Left ventricle myocardium superior (tissue), 1 donor: ENCODE results near the gene GAST. TPM values are rescaled to one million over a fixed set of nuclear protein-coding genes. Genes with fewer than 3 reads are reported as not detected.

ENCODE experiments used
- ATAC-seq: fragments of 200-7000 bp; cut with Tn5 transposase; one replicate; pipeline ENCODE4 v1.9.1; 2020; ENCODE audit warnings: mild to moderate bottlenecking, moderate library complexity
- DNase-seq: peaks from one replicate; pipeline ENCODE4 v3.0.0-alpha.2; 2020
- intact Hi-C: fragments of 100-400 bp; cut with micrococcal nuclease; formaldehyde crosslinking; loops from one replicate; pipeline ENCODE4 v1.11.0; 2022
- total RNA-seq: library from RNA; stranded (reverse); fragmentation: NEBNext Ultra II Directional; extraction: Animal tissue kit (Norgen Biotek cat#: 25700); gene quantifications from one replicate; pipeline ENCODE4 v1.2.1, GENCODE V29; 2021
- donor health status: DM: no; HTN: yes; CAD: no; lungs with severe emphysema.

GAST gene
- total RNA-seq, 1 donor from 2014 or later, result not detected

DNA sequence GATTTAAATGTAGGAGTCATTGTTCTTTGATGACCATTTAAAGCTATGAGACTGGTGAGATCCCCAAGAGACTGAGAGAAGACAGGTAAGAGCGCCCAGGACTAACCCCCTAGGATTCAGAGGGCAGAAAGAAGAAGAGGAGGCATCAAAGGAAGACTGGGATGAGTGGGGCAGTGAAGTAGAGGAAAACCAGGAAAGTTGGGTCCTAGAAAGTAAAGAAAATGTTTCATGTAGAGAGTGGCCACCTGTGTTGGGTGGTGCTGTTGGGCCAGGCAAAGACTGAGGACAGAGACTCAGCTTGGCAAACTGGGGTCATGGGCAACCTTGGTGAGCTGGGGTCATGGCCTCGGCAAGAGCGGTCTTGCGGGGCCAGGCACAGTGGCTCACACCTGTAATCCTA lies 23.6 kb downstream of the GAST start:
- intact Hi-C loops, result no loop called here
- ATAC-seq (no peak), DNase-seq (no peak)

DNA sequence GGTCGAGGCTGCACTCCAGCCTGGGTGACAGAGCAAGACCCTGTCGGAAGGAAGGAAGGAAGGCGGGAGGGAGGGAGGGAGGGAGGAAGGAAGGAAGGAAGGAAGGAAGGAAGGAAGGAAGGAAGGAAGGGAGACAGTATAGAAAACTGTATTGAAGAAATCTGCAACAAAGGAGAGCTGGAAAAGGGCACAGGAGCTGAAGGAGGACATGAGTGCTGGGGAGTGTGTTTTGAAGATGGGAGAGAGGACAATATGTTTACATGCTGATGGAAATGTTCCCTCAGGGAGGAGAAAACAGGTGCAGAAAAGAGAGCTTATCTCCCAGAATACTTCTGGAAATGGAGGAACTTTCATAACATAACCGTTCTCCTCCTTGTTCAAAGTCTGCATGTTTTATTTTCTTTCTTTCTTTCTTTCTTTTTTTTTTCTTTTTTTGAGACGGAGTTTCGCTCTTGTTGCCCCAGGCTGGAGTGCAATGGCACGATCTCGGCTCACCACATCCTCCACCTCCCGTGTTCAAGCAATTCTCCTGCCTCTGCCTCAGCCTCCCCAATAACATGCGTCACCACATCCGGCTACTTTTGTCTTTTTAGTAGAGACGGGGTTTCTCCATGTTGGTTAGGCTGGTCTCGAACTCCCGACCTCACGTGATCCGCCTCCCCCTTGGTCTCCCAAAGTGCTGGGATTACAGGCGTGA lies 25.0 kb downstream of the GAST start:
- DNase-seq (no peak), ATAC-seq (no peak)
- intact Hi-C loops, result no loop called here

DNA sequence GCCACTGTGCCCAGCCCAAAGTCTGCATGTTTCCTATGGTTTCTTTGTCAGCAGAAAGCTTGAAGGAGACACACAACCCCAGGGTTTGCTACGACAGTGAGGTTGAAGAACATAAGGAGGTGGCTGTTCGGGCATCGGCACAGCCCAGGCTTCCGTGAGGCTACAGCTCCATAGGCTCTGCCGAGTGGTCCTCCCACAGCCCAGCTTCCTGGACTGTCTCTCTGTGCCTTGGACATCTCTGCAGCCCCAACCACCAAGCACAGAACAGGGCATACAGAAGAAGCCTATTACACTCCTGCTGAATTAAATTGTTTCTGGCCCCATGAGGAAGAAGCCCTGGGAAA lies 25.5 kb downstream of the GAST start:
- ATAC-seq, result peak; percentile 5
- no peak for DNase-seq
- intact Hi-C loops, result loop anchor here (2.0 kb wide), 1 partner anchor 63 kb away; no protein-coding TSS in a partner anchor

DNA sequence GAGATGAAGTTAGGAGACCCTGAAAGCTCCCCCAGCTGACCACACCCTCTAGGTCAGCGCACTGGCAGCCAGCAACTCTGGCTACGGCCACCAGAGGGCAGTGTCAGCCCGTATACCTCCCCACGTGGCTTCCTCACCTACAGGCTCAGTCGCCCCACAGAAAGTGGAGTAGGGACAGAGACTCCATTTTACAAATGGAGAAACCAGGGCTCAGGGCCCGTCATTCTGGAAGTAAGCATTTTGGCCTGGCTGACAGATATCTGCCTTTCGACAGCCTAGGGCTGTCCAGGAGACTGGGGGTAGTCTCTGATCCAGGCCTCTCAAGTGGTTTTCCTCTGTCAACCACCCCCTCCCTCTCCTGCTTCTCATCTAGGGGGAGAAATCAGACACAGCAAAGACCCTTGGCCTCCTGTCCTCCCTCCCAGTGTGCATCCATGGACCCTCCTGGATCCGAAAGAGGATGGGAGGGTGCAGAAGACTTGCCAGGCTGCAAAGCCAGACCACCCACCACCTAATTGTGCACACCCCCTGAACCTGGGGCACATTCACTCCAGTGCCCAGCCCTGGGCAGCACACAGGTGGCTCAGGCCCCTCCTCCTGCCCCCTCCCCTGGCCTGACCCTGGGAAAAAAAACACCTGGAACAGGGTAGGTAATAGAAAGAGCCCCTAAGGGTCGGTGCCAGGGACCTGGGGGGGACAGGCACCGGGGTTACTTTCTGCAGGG lies 26.1 kb downstream of the GAST start:
- DNase-seq (peak; percentile 88), ATAC-seq (peak; percentile 87)
- intact Hi-C loops, result loop anchor here (2.0 kb wide), 1 partner anchor 63 kb away; no protein-coding TSS in a partner anchor

DNA sequence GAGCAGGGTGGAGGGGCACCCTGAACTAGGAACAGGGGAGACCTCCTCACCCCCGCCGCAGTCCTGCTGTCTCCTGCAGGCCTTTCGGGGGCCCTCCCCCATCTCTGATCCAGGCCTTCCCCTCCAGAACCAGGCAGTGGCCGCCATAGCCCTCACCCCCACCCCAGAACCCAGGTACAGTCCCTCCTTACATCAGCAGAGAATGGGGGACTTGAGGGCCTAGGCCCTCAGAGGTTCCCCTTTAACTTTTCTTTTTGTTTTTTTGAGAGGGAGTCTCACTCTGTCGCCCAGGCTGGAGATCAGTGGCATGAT lies 26.6 kb downstream of the GAST start:
- DNase-seq (no peak), ATAC-seq (no peak)
- intact Hi-C loops, result loop anchor here (2.0 kb wide), 1 partner anchor 62 kb away; no protein-coding TSS in a partner anchor

DNA sequence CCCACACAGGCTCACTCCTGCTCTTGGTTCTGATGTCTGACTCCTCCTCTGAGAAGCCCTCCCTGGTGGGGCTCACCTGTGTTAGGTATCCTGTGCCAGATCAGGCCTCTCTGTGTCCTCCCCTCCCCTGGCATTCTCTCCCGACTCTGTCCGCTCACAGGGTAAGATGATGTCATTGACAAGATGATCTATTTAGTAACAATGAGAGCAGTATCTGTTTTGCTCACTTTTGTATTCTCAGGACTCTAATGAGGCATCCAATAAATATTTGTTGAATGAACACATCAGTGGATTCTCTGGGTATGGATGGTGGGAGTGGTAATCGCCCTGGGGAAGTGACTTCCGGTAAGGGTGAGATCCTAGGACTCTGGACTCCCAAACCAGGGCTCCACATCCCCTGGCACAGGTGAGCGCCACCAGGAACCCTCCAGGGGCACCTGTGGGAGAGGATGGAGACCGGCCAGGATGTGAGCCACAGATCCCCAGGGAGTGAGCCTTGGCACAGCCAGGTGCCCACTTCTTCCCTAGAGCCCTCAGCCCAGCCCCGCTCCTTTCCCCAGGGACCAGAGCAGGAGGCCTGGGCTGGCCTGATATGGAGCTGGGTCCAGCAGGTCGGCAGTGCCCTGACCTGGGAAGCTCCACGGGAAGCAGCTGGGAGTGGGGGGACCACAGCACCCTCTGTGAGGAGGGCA lies 27.7 kb downstream of the GAST start:
- DNase-seq (no peak), ATAC-seq (no peak)
- intact Hi-C loops, result loop anchor here (2.0 kb wide), 1 partner anchor 61 kb away; no protein-coding TSS in a partner anchor

DNA sequence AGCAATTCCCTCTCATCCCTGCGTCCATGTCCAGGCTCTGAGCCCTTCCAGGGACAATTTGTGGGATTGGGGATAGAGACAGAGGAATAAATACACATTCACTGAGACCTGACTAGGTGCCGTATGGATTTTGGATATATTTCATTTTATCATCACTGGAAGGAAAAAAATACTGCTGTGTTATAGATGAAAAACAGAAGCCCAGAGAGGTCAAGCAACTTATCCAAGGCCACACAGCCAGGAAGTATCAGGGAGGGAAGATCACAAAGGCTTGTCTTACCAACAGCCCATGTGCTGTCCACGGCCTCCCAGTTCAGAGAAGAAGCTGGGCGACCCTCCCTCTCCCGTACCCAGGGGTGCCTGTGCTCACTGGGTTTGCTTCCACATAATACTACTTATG lies 28.4 kb downstream of the GAST start:
- DNase-seq (no peak), ATAC-seq (no peak)
- intact Hi-C loops, result no loop called here

DNA sequence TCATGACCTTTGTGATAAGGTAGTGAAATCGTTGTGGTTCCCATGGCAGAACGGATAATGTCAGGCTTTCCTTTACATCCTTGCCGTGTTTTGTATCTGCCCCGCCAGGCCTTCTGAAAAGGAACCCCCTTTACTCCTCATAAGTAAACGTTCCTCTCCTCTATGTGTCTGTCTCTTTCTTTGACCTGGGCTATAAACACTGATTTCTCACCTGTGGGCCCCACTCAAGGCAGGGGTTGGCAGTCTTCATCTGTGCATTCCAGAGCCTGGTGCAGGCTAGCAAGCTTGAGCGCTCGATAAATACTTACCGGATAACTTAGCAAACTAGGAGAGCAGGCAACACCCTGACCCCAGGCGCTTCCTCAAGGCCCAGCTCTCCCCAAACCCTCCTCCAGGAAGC lies 29.6 kb downstream of the GAST start:
- no peak for ATAC-seq
- intact Hi-C loops, result no loop called here
- no peak for DNase-seq

DNA sequence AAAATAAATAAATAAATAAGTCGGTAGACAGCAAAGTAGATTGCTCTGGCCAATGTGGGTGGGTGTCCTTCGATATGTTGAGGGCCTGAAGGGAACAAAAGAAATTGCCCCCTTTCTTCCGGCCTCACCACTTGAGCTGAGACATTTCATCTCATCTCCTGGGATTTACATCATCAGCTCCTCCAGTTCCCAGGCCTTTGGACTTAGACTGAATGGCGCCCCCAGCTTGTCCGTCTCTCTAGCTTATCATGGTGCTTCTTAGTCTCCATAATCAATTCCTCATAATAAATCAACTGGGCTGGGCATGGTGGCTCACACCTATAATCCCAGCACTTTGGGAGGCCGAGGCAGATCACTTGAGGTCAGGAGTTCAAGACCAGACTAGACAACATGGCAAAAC lies 36.1 kb downstream of the GAST start:
- intact Hi-C loops, result no loop called here
- ATAC-seq, result no peak
- no peak for DNase-seq

DNA sequence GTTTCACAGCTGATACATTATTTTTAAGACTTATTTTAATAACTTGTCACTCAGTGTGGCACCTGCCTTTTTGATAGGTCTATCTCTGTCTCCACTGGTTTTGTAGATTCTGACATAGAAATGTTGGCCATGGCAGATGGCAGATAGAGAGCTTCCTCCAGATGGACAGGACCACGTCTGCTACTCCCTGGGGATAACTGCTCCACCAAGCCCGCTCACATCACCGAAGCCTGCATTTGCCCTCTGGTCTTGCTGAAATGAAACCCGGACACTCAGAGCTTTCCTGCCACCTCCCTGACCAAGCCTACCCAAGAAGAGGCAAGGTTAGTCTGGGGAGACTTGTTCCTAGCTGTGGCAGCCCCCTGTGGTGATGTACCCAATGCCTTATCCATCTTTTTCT lies 38.7 kb downstream of the GAST start:
- ATAC-seq (no peak), DNase-seq (no peak)
- intact Hi-C loops, result no loop called here

DNA sequence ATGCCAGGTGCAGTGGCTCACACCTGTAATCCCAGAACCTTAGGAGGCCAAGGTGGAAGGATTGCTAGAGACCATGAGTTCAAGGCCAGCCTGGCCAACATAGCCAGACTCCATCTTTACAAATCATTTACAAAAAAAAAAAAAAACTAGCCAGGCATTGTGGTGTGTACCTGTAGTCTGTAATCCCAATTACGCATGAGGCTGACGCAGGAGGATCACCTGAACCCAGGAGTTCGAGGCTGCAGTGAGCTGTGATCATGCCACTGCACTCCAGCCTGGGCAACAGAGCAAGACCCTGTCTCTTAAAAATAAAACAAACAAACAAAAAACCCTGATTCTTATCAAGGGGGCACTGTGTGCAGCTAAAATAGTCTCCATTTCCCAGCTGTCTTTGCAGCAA lies 39.2 kb downstream of the GAST start:
- DNase-seq (no peak), ATAC-seq (no peak)
- intact Hi-C loops, result no loop called here

DNA sequence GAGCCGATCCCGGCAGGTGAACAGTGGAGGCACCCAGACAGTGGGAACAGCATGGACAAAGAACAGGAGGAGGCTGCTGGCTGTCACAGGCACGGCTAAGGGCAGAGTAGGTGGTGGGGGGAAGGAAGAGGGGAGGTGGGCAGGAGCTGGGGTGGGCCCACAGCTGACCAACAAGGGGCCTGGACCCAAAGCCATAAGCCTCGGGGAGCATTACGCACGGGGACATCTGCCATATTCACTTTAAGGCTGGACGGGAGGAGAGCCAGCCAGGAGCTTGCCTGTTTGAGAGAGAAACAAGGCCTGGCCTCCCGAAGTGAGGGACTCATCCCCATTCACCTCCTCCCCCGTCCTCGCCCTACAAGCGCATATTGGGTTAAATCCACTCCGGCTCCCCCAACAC lies 41.9 kb downstream of the GAST start:
- ATAC-seq (peak; percentile 5), DNase-seq (no peak)
- intact Hi-C loops, result no loop called here

DNA sequence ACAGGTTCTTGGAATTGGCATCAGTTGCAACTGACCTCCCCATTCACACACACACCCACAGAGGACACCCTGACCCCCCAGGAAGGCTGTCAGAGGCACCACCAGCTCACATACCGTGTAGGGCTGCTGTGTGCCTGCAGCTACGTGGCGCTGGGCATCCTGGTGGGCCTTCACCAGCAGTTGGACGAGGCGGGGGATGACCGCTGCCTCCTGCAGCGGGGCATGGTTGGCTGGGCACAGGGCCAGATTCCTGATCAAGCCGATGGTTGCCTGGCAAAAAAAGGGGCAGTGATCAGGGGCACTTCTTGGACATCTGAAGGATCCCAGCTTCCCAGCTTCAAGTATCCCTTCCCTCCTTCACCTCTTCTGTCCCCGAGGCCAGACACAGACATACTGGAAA lies 46.5 kb downstream of the GAST start:
- DNase-seq (no peak), ATAC-seq (no peak)
- intact Hi-C loops, result no loop called here

DNA sequence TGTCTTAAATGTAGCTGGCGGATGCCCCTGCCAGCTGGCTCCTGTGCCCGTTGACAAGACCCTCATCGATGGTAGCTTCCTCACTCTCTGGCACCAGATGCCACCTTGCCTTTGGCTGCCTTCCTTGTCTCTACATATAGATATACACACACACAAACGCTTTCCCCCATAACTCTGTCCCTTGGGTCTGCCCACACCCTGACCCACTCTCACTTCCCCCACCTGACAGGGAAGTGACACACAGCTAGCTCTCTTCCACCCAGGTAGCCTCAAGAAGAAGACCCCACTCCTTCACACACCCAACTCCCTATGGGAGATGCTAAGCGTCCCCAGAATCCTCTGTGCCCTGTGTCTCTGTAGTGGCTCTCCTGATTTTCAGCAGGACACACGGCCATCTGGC lies 48.7 kb downstream of the GAST start:
- no peak for DNase-seq
- ATAC-seq, result no peak
- intact Hi-C loops, result no loop called here

DNA sequence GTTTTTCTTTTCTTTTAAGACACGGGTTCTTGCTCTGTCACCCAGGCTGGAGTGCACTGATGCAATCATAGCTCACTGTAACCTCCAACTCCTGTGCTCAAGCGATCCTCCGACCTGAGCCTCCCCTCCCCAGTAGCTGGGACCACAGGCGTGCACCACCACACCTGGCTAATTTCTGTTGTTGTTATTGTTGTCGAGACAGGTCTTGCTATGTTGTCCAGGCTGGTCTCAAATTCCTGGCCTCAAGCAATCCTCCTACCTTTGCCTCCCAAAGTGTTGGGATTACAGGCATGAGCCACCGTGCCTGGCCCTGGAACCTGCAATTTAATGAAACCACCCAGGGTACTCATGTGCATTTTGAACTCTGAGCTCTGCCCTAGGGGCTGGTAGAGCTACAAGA lies 50.3 kb downstream of the GAST start:
- DNase-seq, result no peak
- ATAC-seq, result no peak
- intact Hi-C loops, result no loop called here

DNA sequence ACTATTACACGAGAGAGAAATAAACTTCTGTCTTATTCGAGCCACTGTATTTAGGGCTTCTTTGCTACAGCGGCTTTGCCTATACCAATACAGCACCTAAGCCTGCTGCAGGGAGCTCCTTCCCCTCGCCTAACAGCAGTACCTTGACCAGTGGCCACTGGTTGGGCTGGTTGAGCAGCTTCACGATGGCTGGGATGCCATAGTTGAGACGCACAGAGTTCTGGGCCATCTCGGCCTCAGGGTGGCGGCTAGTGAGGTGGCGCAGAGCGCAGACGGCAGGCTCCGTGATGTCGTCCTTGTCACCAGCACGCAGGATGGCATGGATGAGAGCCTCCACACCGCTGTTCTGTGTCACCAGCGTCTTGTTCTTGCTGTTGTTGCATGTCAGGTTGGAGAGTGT lies 50.7 kb downstream of the GAST start:
- intact Hi-C loops, result no loop called here
- ATAC-seq (no peak), DNase-seq (no peak)

DNA sequence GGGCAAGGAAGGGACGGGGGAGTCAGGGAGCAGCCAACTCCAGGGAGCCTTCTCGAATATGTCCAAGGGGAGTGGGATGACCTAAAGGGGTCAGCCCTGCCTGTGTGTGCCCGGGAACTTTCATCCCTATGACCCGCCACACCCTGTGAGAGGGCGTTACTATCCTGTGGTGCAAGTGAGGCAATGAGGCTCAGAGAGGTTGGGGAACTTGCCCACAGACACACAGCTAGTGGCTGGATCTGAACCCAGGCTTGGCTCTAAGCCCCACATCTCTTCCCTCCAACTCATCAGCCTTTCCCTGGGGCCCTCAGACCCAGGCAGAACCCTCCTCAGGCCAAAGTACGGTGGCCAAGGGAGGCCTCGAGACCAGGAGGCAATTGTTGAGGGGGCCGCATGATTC lies 51.2 kb downstream of the GAST start:
- no peak for DNase-seq
- intact Hi-C loops, result no loop called here
- ATAC-seq, result no peak
